Stomach (tissue), 9 donors: ENCODE results near the gene LIPT2. TPM values are rescaled to one million over a fixed set of nuclear protein-coding genes. Genes with fewer than 3 reads are reported as not detected.
A peak's percentile ranks its signal among the peaks of the same experiment; 100 is the strongest.

Experiments used
- DNase-seq, 2 donors: peaks; one replicate each; pipeline versions ENCODE4 v3.0.0 to v3.0.0-alpha.2; 2013 to 2019
- H3K27ac ChIP-seq, 5 donors: fragments of 200-600 bp in 4 of 5; sonication (generic) in 4 of 5; one replicate each; pipeline ENCODE4 v1.5.1; 2013 to 2019; ENCODE audit warnings: mild to moderate bottlenecking in 1 of 5, moderate library complexity in 1 of 5
- H3K27me3 ChIP-seq, 3 donors: fragments of 200-600 bp; sonication (generic); one replicate each; pipeline ENCODE4 v1.5.1; 2017 to 2019; ENCODE audit warnings: mixed run types in 1 of 3
- H3K36me3 ChIP-seq, 4 donors: fragments of 200-600 bp; sonication (generic); 1 replicate in 3 of 4; 2 replicates in 1 of 4; pipeline ENCODE4 v1.5.1; 2016 to 2019
- H3K4me1 ChIP-seq, 4 donors: fragments of 200-600 bp; sonication (generic); one replicate each; pipeline ENCODE4 v1.5.1; 2016 to 2019
- H3K4me3 ChIP-seq, 4 donors: fragments of 200-600 bp; sonication (generic) in 3 of 4; one replicate each; pipeline ENCODE4 v1.5.1; 2016 to 2019; ENCODE audit warnings: mild to moderate bottlenecking in 1 of 4
- H3K9me3 ChIP-seq, 4 donors: fragments of 200-600 bp; sonication (generic); one replicate each; pipeline ENCODE4 v1.5.1; 2016 to 2019
- EP300 ChIP-seq: sonication (generic); formaldehyde crosslinking; IDR thresholded peaks from one replicate; pipeline ENCODE4 v1.6.1; 2017; ENCODE audit warnings: antibody characterized with exemption
- POLR2A ChIP-seq, 4 donors: fragments of 450-650 bp; IDR thresholded peaks; one replicate each; pipeline ENCODE4 v1.6.1; 2016; ENCODE audit warnings: antibody characterized with exemption in 4 of 4, control low read depth in 2 of 4, mild to moderate bottlenecking in 1 of 4, moderate library complexity in 1 of 4
- POLR2AphosphoS5 ChIP-seq, 3 donors: sonication (generic); formaldehyde crosslinking; IDR thresholded peaks; one replicate each; pipeline ENCODE4 v1.6.1; 2016; ENCODE audit warnings: antibody characterized with exemption in 3 of 3
- WGBS, 5 donors: extraction: QIAGEN DNeasy Blood & Tissue Kit in 3 of 5; methylation state at CpG; one replicate each; pipeline versions ENCODE4 v1.1.5 to v1.1.7; 2013 to 2018; 5-methylcytosine and 5-hydroxymethylcytosine counted together
- intact Hi-C: fragments of 100-400 bp; cut with DNase I; formaldehyde crosslinking; loops from one replicate; pipeline ENCODE4 v1.15.1; 2023; ENCODE audit warnings: low total_unique reads
- polyA plus RNA-seq, 3 donors: library from polyadenylated mRNA; stranded (reverse); fragments of 200-250 nt; gene quantifications; one replicate each; pipeline ENCODE4 v1.2.3, GENCODE V29; 2013
- small RNA-seq, 4 donors: library from RNA; depleted of rRNA; stranded (forward); fragments of <200 nt; gene quantifications; one replicate each; pipeline ENCODE3, GENCODE V24; 2016
- total RNA-seq, 5 donors: library from RNA; depleted of rRNA; stranded (reverse); fragments of >200 nt; gene quantifications; one replicate each; pipeline versions ENCODE4 v1.1.0 to v1.2.3, GENCODE V29; 2014 to 2016
- TF ChIP-seq, protein P1 (sequence below), 7 experiments: fragments of 450-650 bp in 4 of 7; fragments of 200-600 bp in 3 of 7; sonication (generic) in 3 of 7; IDR thresholded peaks; one replicate each; pipeline ENCODE4 v1.5.1; 2016 to 2019; ENCODE audit warnings: antibody characterized with exemption in 7 of 7, control low read depth in 2 of 7, mild to moderate bottlenecking in 1 of 7
- donor health status: healthy with polysubstance abuse.
- donor health status: Bipolar disorder and iron deficiency.
- donor health status: healthy.

LIPT2 gene
- total and polyA plus RNA-seq, 8 donors: 0.45 to 32.0 (median 3.1) TPM; not detected in 1

GRCh38 chr11:74443071-74443864 lies 50.3 kb downstream of the LIPT2 start:
- intact Hi-C loops: no loop called here
- Histone ChIP-seq H3K36me3 (no peaks in the 10 kb centered on the region), H3K27me3 (no peaks in the 10 kb centered on the region), H3K9me3 (no peaks in the 10 kb centered on the region), H3K4me1 (peaks cover 0 to 20% (median 15%) of the 10 kb centered on the region in 4 donors), H3K4me3 (no peak overlapping the region), H3K27ac (peak overlapping the region in 3 of 5 donors; percentile 5 to 49 (median 10))
- TF ChIP-seq EP300 (no peak), POLR2AphosphoS5 (IDR thresholded peaks at IDR 0.05) (peak in 1 of 3 donors; percentile 14)
- TF ChIP-seq, protein P1, sequence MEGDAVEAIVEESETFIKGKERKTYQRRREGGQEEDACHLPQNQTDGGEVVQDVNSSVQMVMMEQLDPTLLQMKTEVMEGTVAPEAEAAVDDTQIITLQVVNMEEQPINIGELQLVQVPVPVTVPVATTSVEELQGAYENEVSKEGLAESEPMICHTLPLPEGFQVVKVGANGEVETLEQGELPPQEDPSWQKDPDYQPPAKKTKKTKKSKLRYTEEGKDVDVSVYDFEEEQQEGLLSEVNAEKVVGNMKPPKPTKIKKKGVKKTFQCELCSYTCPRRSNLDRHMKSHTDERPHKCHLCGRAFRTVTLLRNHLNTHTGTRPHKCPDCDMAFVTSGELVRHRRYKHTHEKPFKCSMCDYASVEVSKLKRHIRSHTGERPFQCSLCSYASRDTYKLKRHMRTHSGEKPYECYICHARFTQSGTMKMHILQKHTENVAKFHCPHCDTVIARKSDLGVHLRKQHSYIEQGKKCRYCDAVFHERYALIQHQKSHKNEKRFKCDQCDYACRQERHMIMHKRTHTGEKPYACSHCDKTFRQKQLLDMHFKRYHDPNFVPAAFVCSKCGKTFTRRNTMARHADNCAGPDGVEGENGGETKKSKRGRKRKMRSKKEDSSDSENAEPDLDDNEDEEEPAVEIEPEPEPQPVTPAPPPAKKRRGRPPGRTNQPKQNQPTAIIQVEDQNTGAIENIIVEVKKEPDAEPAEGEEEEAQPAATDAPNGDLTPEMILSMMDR (IDR thresholded peaks at IDR 0.05): peak in 1 of 7 experiments; percentile 23
- peak; percentile 63 to 68 for DNase-seq
- 27 to 41% (median 34%) methylated on average over 8 of the region's 8 CpGs for WGBS, 5 donors

DNA sequence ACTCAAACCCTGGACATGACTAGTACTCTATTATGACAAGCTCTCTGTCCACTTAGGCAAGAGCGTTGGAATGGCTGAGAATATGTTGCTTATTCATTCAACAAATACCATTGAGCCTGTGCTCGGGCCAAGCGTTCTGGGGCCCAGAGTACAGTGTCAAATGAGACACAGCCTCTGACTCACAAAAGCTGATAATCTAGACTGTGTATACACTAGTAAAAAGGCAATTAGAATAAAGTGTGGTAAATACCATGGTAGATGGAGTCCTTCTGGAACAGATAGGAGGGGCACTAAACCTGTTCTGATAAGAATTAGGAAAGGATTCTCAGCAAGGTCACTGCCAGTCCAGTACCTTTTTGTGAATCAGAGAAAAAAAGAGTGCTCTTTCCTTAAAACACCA lies 50.9 kb downstream of the LIPT2 start:
- DNase-seq: peak in 1 of 2 donors; percentile 52
- intact Hi-C loops: no loop called here
- H3K9me3 ChIP-seq: no peaks in the 10 kb centered on the region
- TF ChIP-seq, protein P1 (IDR thresholded peaks at IDR 0.05): no peak
- TF ChIP-seq POLR2AphosphoS5 (IDR thresholded peaks at IDR 0.05) (peak in 1 of 3 donors; percentile 19), POLR2A (IDR thresholded peaks at IDR 0.05) (no peak), EP300 (no peak)
- no peak overlapping the region for H3K4me3 ChIP-seq
- H3K4me1 ChIP-seq: peaks cover 0 to 20% (median 15%) of the 10 kb centered on the region in 4 donors
- 21 to 42% (median 31%) methylated on average over 3 of the region's 3 CpGs for WGBS, 5 donors
- H3K36me3 ChIP-seq: no peaks in the 10 kb centered on the region
- peak overlapping the region in 2 of 5 donors; percentile 10 to 49 for H3K27ac ChIP-seq
- no peaks in the 10 kb centered on the region for H3K27me3 ChIP-seq

Small RNA genes lying within 50 kb of the gene (small RNA-seq; reads per million reads assigned to genes)
- 0 reads per million in 4 donors for gene CYCSP27

Other genes with a start within 250 kb of the LIPT2 start
- gene P4HA3, start 182.1 kb downstream of the LIPT2 start, total RNA-seq: under 1 TPM in 2 of 5 donors, not detected in 3; 0.55 to 0.87 TPM
- 1 to 10 TPM in 1 of 3 donors, under 1 TPM in 1, not detected in 1; 0.28 to 2.6 TPM for gene P4HA3, start 182.1 kb downstream of the LIPT2 start, polyA plus RNA-seq
- gene PGM2L1, start 95.3 kb downstream of the LIPT2 start, total RNA-seq: 10 to 100 TPM in 1 of 5 donors, 1 to 10 TPM in 3, under 1 TPM in 1; under 0.01 to 12.5 (median 4.1) TPM
- 1 to 10 TPM in 1 of 3 donors, under 1 TPM in 2; 0.46 to 2.3 (median 0.70) TPM for gene PGM2L1, start 95.3 kb downstream of the LIPT2 start, polyA plus RNA-seq
- 10 to 100 TPM in 3 of 5 donors, 1 to 10 TPM in 2; 3.6 to 35.1 (median 11.7) TPM for gene KCNE3, start 26.2 kb downstream of the LIPT2 start, total RNA-seq
- gene KCNE3, start 26.2 kb downstream of the LIPT2 start, polyA plus RNA-seq: 10 to 100 TPM in 1 of 3 donors, 1 to 10 TPM in 2; 5.8 to 14.4 (median 9.5) TPM
- gene POLD3, start 98.9 kb upstream of the LIPT2 start, total RNA-seq: 10 to 100 TPM in 4 of 5 donors, 1 to 10 TPM in 1; 4.7 to 85.7 (median 22.9) TPM
- 10 to 100 TPM in 1 of 3 donors, 1 to 10 TPM in 2; 7.0 to 10.8 (median 7.5) TPM for gene POLD3, start 98.9 kb upstream of the LIPT2 start, polyA plus RNA-seq
- 10 to 100 TPM in 2 of 5 donors, 1 to 10 TPM in 2, under 1 TPM in 1; 0.92 to 14.6 (median 7.2) TPM for gene CHRDL2, start 237.7 kb upstream of the LIPT2 start, total RNA-seq
- 10 to 100 TPM in 1 of 3 donors, 1 to 10 TPM in 1, not detected in 1; 5.4 to 38.4 TPM for gene CHRDL2, start 237.7 kb upstream of the LIPT2 start, polyA plus RNA-seq